Measurements from ENCODE around the gene TPO.
"Not testable (repeated sequence)": the region's sequence is repeated elsewhere in the genome, so short reads cannot be mapped to it uniquely, and the experiment has no call there.

TPO gene

GRCh38 chr2:1553671-1554295 is 140.5 kb downstream of the TPO start:
- DNase-seq (ENCODE audit: low read depth in 2 of 2) = peak; percentile 39 to 56

- no peak for DNase-seq (ENCODE audit: low read depth in 2 of 2)
Observed at GRCh38 chr2:1556286-1556685, 143.0 kb downstream of the TPO start.

GRCh38 chr2:1556776-1557466 is 143.7 kb downstream of the TPO start:
- DNase-seq (ENCODE audit: low read depth in 2 of 2) = no peak

GRCh38 chr2:1557467-1557820 is 144.2 kb downstream of the TPO start:
- no peak for DNase-seq (ENCODE audit: low read depth in 2 of 2)

GRCh38 chr2:1559589-1560175 is 146.4 kb downstream of the TPO start:
- no peak for DNase-seq (ENCODE audit: low read depth in 2 of 2)

GRCh38 chr2:1561259-1561658 is 148.0 kb downstream of the TPO start:
- DNase-seq (ENCODE audit: low read depth in 2 of 2) = no peak

- no peak for DNase-seq (ENCODE audit: low read depth in 2 of 2)
Observed at GRCh38 chr2:1561811-1562421, 148.7 kb downstream of the TPO start.

GRCh38 chr2:1563084-1563857 is 150.0 kb downstream of the TPO start:
- no peak for DNase-seq (ENCODE audit: low read depth in 2 of 2)

- no peak for DNase-seq (ENCODE audit: low read depth in 2 of 2)
Observed at GRCh38 chr2:1563943-1564891, 151.0 kb downstream of the TPO start.

GRCh38 chr2:1567556-1568344 is 154.5 kb downstream of the TPO start:
- no peak for DNase-seq (ENCODE audit: low read depth in 2 of 2)

- DNase-seq (ENCODE audit: low read depth in 2 of 2) = not testable (repeated sequence)
Observed at GRCh38 chr2:1568345-1568668, 155.0 kb downstream of the TPO start.

GRCh38 chr2:1569879-1570450 is 156.7 kb downstream of the TPO start:
- no peak for DNase-seq (ENCODE audit: low read depth in 2 of 2)

- no peak for DNase-seq (ENCODE audit: low read depth in 2 of 2)
Observed at GRCh38 chr2:1571477-1572417, 158.5 kb downstream of the TPO start.

GRCh38 chr2:1572638-1573037 is 159.4 kb downstream of the TPO start:
- DNase-seq (ENCODE audit: low read depth in 2 of 2) = no peak

- no peak for DNase-seq (ENCODE audit: low read depth in 2 of 2)
Observed at GRCh38 chr2:1577846-1578245, 164.6 kb downstream of the TPO start.

- not testable (repeated sequence) for DNase-seq (ENCODE audit: low read depth in 2 of 2)
Observed at GRCh38 chr2:1581257-1581964, 168.1 kb downstream of the TPO start.

GRCh38 chr2:1581965-1582625 is 168.8 kb downstream of the TPO start:
- DNase-seq (ENCODE audit: low read depth in 2 of 2) = no peak

GRCh38 chr2:1582891-1583341 is 169.7 kb downstream of the TPO start:
- DNase-seq (ENCODE audit: low read depth in 2 of 2) = no peak

Data from fibroblast of skin of left biceps (primary cell).